BE2C (cell line): ENCODE results near the gene B9D1.

Experiments
- DNase-seq: peaks from one replicate; pipeline ENCODE4 v3.0.0-alpha.2; 2020
- H3K27me3 ChIP-seq: fragments of 250-450 bp; sonication (Bioruptor Pico); 2 replicates; pipeline ENCODE4 v1.5.1; 2020; ENCODE audit warnings: mild to moderate bottlenecking
- H3K36me3 ChIP-seq: fragments of 250-450 bp; sonication (Bioruptor Pico); 2 replicates; pipeline ENCODE4 v1.5.1; 2020; ENCODE audit warnings: mild to moderate bottlenecking
- H3K4me1 ChIP-seq: fragments of 250-450 bp; sonication (Bioruptor Pico); 2 replicates; pipeline ENCODE4 v1.5.1; 2020
- H3K4me3 ChIP-seq: 2 replicates; pipeline ENCODE4 v1.5.1; 2011; ENCODE audit warnings: low read depth, low read length
- H3K9me3 ChIP-seq: fragments of 250-450 bp; sonication (Bioruptor Pico); 2 replicates; pipeline ENCODE4 v1.5.1; 2020
- CTCF ChIP-seq: IDR thresholded peaks from 2 replicates; pipeline ENCODE4 v1.5.1; 2012; ENCODE audit warnings: mild to moderate bottlenecking, low read depth, low read length

Gene B9D1

DNA sequence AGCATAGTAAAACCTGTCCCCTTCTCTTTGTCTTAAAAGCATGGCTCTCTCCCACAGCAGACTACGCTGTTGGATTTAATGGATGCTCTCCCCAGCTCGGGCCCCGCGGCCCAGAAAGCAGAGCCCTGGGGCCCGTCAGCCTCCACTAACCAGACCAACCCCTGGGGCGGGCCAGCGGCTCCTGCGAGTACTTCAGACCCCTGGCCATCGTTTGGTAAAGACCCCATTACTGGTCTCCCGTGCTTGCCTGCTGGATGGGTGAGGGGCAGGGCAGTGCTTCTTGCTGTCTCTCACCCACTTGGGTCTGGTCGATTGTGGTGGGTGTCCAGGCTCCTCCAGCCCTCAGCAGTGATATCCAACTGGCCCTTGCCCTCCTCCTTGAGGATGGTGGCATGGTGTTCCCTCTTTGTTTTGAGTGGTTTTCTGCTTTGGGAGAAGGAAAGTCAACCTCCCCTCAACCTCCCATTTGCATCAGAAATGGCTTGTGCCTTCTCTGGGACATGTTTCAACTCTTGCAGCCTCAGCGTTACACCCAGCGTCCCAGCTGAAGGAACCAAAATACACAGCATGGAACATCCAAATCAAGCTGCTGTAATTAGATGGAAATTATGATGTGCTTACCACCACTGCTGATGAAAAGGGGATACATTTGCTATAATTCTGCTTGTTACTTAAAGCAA is 49.3 kb downstream of the B9D1 start:
- H3K4me3 ChIP-seq, result no peak overlapping the region
- no peaks in the 10 kb centered on the region for H3K9me3 ChIP-seq
- H3K36me3 ChIP-seq, result no peaks in the 10 kb centered on the region
- no peaks in the 10 kb centered on the region for H3K27me3 ChIP-seq
- TF ChIP-seq CTCF, result no peak
- no peak for DNase-seq
- peaks cover 8% of the 10 kb centered on the region for H3K4me1 ChIP-seq

- Histone ChIP-seq H3K4me1 (peaks cover 4% of the 10 kb centered on the region; the same call in 1 of the 2 replicates), H3K4me3 (no peak overlapping the region), H3K36me3 (no peaks in the 10 kb centered on the region), H3K9me3 (no peaks in the 10 kb centered on the region), H3K27me3 (no peaks in the 10 kb centered on the region)
- TF ChIP-seq CTCF, result no peak
- DNase-seq, result no peak
Observed at GRCh38 chr17:19312406-19312805, 50.1 kb downstream of the B9D1 start.

DNA sequence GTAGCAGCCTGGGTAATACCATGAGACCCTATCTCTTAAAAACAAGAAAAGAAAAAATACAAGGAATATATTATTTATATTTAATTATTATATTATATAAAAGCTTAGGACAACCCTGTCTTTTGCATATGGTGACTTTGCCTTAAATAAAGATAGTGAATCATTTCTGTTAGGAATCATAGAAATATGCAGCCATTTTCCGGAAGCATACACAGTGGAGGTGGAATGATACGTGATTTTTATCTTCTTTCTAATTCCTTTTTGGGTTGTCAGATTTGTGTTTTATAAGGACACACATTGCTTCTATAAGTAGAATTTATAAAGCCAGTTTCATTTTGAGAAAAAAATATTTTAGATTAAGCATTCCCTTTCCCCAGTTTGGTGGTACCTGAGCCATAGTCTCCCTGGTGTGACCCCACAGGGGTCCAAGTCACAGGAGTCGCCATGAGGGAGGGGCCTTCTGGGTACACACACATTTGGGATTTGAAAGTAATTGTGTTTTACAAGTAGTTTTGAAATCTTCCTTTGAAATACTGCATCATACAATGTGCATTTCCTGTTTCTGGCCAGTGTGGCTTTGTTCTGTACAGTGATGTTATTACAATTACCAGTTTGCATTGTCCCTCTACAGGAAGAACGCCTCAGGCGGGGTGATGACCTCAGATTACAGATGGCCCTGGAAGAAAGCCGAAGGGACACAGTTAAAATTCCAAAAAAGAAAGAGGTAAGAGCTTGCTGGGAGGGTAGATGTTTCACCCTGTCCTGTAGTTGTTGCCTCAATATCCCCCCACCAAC is 50.9 kb downstream of the B9D1 start:
- Histone ChIP-seq H3K4me3 (no peak overlapping the region), H3K36me3 (no peaks in the 10 kb centered on the region), H3K9me3 (no peaks in the 10 kb centered on the region), H3K27me3 (no peaks in the 10 kb centered on the region), H3K4me1 (no peaks in the 10 kb centered on the region)
- TF ChIP-seq CTCF, result no peak
- no peak for DNase-seq

GRCh38 chr17:19311016-19311415 is 51.5 kb downstream of the B9D1 start:
- no peaks in the 10 kb centered on the region for H3K4me1 ChIP-seq
- no peak for DNase-seq
- no peaks in the 10 kb centered on the region for H3K27me3 ChIP-seq
- no peak for TF ChIP-seq CTCF
- no peaks in the 10 kb centered on the region for H3K9me3 ChIP-seq
- H3K36me3 ChIP-seq, result no peaks in the 10 kb centered on the region
- no peak overlapping the region for H3K4me3 ChIP-seq

DNA sequence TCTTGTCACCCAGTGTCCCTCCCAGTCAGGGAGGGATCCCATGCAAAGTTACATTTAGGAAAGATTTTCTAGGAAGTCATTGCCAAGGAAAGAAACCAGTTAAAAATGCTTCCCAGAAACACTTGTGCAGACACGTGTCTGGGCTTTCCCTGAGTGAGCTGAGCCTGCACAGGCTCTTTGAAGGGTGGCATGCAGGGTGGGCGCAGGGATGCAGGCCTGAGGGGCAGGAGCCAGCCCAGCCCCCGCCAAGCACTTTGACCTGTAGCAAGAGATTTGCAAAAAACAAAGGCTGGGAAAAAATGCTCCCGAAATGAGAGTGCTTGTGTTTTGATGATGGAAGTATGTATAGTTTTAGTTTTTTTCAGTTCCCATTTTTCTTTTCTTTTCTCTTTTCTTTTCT is 52.4 kb downstream of the B9D1 start:
- no peak for DNase-seq
- no peak for TF ChIP-seq CTCF
- Histone ChIP-seq H3K4me1 (no peaks in the 10 kb centered on the region), H3K9me3 (no peaks in the 10 kb centered on the region), H3K4me3 (no peak overlapping the region), H3K27me3 (no peaks in the 10 kb centered on the region), H3K36me3 (no peaks in the 10 kb centered on the region)

GRCh38 chr17:19309701-19310100 is 52.8 kb downstream of the B9D1 start:
- DNase-seq, result no peak
- Histone ChIP-seq H3K4me3 (no peak overlapping the region), H3K9me3 (no peaks in the 10 kb centered on the region), H3K36me3 (no peaks in the 10 kb centered on the region), H3K27me3 (no peaks in the 10 kb centered on the region), H3K4me1 (no peaks in the 10 kb centered on the region)
- no peak for TF ChIP-seq CTCF
